Ovary (tissue), 9 donors: Measurements from ENCODE around the gene F10. TPM values are rescaled to one million over a fixed set of nuclear protein-coding genes. Genes with fewer than 3 reads are reported as not detected.
A peak's percentile ranks its signal among the peaks of the same experiment; 100 is the strongest.

Experiments used
- DNase-seq, 5 donors: peaks; one replicate each; pipeline ENCODE4 v3.0.0-alpha.2; 2019 to 2020
- H3K27ac ChIP-seq, 2 donors: fragments of 200-600 bp; one replicate each; pipeline versions ENCODE4 v1.5.1 to v1.8.0; 2019 to 2022
- H3K27me3 ChIP-seq: fragments of 200-600 bp; one replicate; pipeline ENCODE4 v1.8.0; 2022
- H3K36me3 ChIP-seq: fragments of 200-600 bp; sonication (generic); one replicate; pipeline ENCODE4 v1.5.1; 2019
- H3K4me1 ChIP-seq: one replicate; pipeline ENCODE4 v1.8.1; 2013; ENCODE audit warnings: mild to moderate bottlenecking, moderate library complexity; ENCODE audit not compliant: insufficient read depth
- H3K4me3 ChIP-seq: fragments of 200-600 bp; sonication (generic); one replicate; pipeline ENCODE4 v1.5.1; 2017
- H3K9me3 ChIP-seq, 2 donors: fragments of 200-600 bp in 1 of 2; sonication (generic) in 1 of 2; one replicate each; pipeline versions ENCODE4 v1.5.1 to v1.8.1; 2013 to 2019; ENCODE audit warnings: mild to moderate bottlenecking in 1 of 2, moderate library complexity in 1 of 2
- EP300 ChIP-seq: sonication (generic); formaldehyde crosslinking; IDR thresholded peaks from one replicate; pipeline ENCODE4 v1.6.1; 2017; ENCODE audit warnings: antibody characterized with exemption
- POLR2A ChIP-seq: fragments of 450-650 bp; IDR thresholded peaks from one replicate; pipeline ENCODE4 v1.6.1; 2017; ENCODE audit warnings: antibody characterized with exemption, mild to moderate bottlenecking, moderate library complexity
- WGBS, 3 donors: extraction: QIAGEN DNeasy Blood & Tissue Kit in 1 of 3; methylation state at CpG; one replicate each; pipeline versions ENCODE4 v1.1.5 to v1.1.7; 2013 to 2017; 5-methylcytosine and 5-hydroxymethylcytosine counted together
- intact Hi-C, 4 donors: fragments of 100-400 bp; cut with DNase I; formaldehyde crosslinking; loops; one replicate each; pipeline versions ENCODE4 v1.11.0 to v1.15.1; 2022 to 2023
- polyA plus RNA-seq, 2 donors: library from polyadenylated mRNA; stranded (reverse); fragments of 200-250 nt in 1 of 2; fragments of 350-450 nt in 1 of 2; fragmentation: Illumina TruSeq in 1 of 2; extraction: RNeasy Lipid Tissue Mini Kit (QIAGEN cat#74804) in 1 of 2; gene quantifications; one replicate each; pipeline ENCODE4 v1.2.3, GENCODE V29; 2013 to 2014
- total RNA-seq, 7 donors: library from RNA; depleted of rRNA in 2 of 7; stranded (reverse); fragments of >200 nt in 2 of 7; fragmentation: NEBNext Ultra II Directional in 3 of 7; extraction: Animal tissue kit (Norgen Biotek cat#: 25700) in 3 of 7; gene quantifications; one replicate each; pipeline versions ENCODE4 v1.1.0 to v1.2.4, GENCODE V29; 2016 to 2023
- TF ChIP-seq, protein P1 (sequence below), 3 donors: fragments of 450-650 bp in 2 of 3; fragments of 200-600 bp in 1 of 3; IDR thresholded peaks; one replicate each; pipeline versions ENCODE4 v1.5.1 to v1.8.0; 2016 to 2022; ENCODE audit warnings: antibody characterized with exemption in 3 of 3, mild to moderate bottlenecking in 1 of 3
- donor health status: DM: no; HTN: no; CAD: no; lungs with moderate emphysema.
- donor health status: DM: no; HTN: no; CAD: no.
- donor health status: Bipolar disorder and iron deficiency.
- donor health status: DM: yes; HTN: yes; CAD: no.
- donor health status: DM: no; HTN: no; CAD: no.
- donor health status: DM: yes; HTN: yes; CAD: no.

F10 gene
- total and polyA plus RNA-seq, 9 donors = 13.8 to 41.7 (median 28.3) TPM

DNA sequence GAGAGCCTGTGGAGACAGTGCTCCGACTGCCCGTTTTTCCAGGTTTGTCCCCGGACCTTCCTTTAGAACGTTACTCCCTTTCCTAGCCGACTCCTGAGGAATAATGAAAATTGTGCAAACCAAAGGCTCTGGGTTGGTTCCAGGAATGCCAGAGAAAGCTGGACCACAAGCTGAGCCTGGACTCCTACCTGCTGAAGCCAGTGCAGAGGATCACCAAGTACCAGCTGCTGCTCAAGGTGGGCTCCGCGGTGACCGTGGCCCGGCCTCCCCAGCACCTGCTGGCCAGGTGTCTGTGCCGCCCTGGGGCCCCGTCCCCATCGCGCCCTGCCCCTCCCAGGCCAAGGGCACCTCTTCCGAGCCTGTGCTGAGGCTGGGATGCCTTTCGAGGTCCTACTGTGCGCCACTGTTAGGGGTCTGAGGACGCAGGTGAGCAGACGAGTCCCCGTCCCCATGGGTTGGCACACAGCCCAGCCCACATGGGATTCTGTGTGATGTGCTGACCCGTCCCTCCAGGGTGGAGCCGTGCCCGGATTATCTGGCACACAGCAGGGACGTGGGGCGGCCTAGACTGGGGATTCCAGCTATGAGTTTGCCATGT lies 37.6 kb upstream of the F10 start:
- intact Hi-C loops = no loop called here
- no peak overlapping the region for H3K27ac ChIP-seq
- TF ChIP-seq POLR2A = no peak
- no peak for TF ChIP-seq EP300
- TF ChIP-seq, protein P1, sequence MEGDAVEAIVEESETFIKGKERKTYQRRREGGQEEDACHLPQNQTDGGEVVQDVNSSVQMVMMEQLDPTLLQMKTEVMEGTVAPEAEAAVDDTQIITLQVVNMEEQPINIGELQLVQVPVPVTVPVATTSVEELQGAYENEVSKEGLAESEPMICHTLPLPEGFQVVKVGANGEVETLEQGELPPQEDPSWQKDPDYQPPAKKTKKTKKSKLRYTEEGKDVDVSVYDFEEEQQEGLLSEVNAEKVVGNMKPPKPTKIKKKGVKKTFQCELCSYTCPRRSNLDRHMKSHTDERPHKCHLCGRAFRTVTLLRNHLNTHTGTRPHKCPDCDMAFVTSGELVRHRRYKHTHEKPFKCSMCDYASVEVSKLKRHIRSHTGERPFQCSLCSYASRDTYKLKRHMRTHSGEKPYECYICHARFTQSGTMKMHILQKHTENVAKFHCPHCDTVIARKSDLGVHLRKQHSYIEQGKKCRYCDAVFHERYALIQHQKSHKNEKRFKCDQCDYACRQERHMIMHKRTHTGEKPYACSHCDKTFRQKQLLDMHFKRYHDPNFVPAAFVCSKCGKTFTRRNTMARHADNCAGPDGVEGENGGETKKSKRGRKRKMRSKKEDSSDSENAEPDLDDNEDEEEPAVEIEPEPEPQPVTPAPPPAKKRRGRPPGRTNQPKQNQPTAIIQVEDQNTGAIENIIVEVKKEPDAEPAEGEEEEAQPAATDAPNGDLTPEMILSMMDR (IDR thresholded peaks at IDR 0.05) = no peak
- no peak for DNase-seq
- WGBS, 3 donors = 79 to 83% (median 82%) methylated on average over 24 of the region's 24 CpGs
- H3K36me3 ChIP-seq = no peaks in the 10 kb centered on the region
- H3K4me1 ChIP-seq = no peaks in the 10 kb centered on the region
- H3K9me3 ChIP-seq = no peaks in the 10 kb centered on the region
- no peak overlapping the region for H3K4me3 ChIP-seq
- H3K27me3 ChIP-seq = no peaks in the 10 kb centered on the region

DNA sequence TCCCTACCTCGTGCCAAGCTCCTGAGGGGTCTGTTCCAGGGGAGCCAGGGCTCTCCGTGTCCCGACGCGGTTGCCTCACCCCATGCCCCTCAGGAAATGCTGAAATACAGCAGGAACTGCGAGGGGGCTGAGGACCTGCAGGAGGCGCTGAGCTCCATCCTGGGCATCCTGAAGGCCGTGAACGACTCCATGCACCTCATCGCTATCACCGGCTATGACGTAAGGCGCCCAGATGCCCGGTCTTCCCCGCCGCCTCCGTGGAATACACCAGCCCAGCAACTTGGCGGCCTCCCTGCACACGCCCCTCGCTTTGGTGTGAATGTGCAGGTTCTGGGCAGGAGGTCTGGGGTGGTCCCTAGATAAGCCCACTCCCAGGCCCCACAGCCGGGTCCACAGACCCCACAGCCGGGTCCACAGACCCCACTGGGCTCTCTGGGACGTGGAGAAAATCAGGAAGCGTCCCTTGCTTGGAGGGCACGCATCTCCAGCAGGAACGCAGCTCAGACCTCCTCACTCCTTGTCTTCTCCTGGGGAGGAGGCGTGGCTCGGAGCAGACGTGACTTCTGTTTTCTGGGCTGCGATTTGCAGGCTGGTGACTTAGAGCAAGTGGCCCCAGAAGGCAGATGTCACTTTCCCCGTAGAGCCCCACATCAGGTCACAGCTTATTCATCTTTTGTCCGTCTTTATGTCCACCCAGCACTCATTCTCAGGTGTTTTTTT lies 36.4 kb upstream of the F10 start:
- intact Hi-C loops = no loop called here
- TF ChIP-seq, protein P1 (IDR thresholded peaks at IDR 0.05) = no peak
- TF ChIP-seq EP300 (no peak), POLR2A (no peak)
- H3K36me3 ChIP-seq = no peaks in the 10 kb centered on the region
- H3K4me1 ChIP-seq = no peaks in the 10 kb centered on the region
- no peaks in the 10 kb centered on the region for H3K9me3 ChIP-seq
- H3K27me3 ChIP-seq = no peaks in the 10 kb centered on the region
- H3K4me3 ChIP-seq = no peak overlapping the region
- WGBS, 3 donors = 70 to 72% (median 71%) methylated on average over 32 of the region's 32 CpGs
- H3K27ac ChIP-seq = no peak overlapping the region
- no peak for DNase-seq

DNA sequence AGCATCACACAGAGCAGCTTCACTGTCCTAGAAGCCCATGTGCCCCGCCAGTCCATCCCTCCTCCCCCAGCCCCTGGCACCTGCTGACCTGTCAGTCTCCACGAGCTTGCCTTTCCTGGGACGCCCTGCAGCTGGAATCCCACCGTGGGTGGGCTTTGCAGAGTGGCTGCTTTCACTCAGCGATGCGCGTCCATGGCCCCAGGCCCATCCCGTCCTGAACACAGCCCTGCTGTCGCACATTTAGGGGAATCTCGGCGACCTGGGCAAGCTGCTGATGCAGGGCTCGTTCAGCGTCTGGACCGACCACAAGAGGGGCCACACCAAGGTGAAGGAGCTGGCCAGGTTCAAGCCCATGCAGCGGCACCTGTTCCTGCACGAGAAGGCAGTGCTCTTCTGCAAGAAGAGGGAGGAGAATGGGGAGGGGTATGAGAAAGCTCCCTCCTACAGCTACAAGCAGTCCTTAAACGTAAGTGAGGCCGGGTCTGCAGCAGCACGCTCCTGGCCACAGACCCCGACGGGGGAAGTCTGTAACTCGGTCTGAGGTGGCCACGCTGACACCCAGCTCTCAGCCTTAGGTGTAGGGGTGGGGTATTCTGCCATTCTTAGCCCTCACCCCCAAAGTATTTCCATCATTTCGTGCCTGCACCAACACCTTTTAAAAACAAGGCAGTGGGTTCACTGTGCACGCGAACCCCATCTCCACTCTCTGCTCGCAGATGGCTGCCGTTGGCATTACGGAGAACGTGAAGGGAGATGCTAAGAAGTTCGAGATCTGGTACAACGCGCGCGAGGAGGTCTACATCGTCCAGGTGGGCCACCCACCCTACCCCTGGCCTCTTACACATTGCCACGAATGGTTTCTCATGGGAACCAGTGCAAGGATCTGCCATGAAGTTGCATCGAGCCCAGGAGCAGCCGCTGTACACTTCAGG lies 35.3 kb upstream of the F10 start:
- 82 to 87% (median 86%) methylated on average over 36 to 39 of the region's 39 CpGs for WGBS, 3 donors
- TF ChIP-seq EP300 (no peak), POLR2A (no peak)
- TF ChIP-seq, protein P1 (IDR thresholded peaks at IDR 0.05) = no peak

GRCh38 chr13:113087923-113088690 lies 34.5 kb upstream of the F10 start:
- DNase-seq = peak in 1 of 5 donors; percentile 2
- H3K27ac ChIP-seq = no peak overlapping the region
- TF ChIP-seq, protein P1 (IDR thresholded peaks at IDR 0.05) = no peak
- no peak for TF ChIP-seq POLR2A
- H3K9me3 ChIP-seq = no peaks in the 10 kb centered on the region
- H3K4me3 ChIP-seq = no peak overlapping the region
- intact Hi-C loops = no loop called here
- 87 to 92% (median 92%) methylated on average over 40 of the region's 40 CpGs for WGBS, 3 donors
- H3K4me1 ChIP-seq = no peaks in the 10 kb centered on the region
- H3K36me3 ChIP-seq = no peaks in the 10 kb centered on the region
- H3K27me3 ChIP-seq = no peaks in the 10 kb centered on the region

More for the DNA sequence above, 35.3 kb upstream of the F10 start:
- no peaks in the 10 kb centered on the region for H3K9me3 ChIP-seq
- no peaks in the 10 kb centered on the region for H3K27me3 ChIP-seq
- H3K4me3 ChIP-seq = no peak overlapping the region
- H3K27ac ChIP-seq = no peak overlapping the region
- intact Hi-C loops = no loop called here
- H3K4me1 ChIP-seq = no peaks in the 10 kb centered on the region
- no peaks in the 10 kb centered on the region for H3K36me3 ChIP-seq
- no peak for DNase-seq
